ENCODE data around the gene SORBS2.

GRCh38 chr4:185587427-185588161, 224.4 kb downstream of the SORBS2 start:
- TF ChIP-seq, protein P1, sequence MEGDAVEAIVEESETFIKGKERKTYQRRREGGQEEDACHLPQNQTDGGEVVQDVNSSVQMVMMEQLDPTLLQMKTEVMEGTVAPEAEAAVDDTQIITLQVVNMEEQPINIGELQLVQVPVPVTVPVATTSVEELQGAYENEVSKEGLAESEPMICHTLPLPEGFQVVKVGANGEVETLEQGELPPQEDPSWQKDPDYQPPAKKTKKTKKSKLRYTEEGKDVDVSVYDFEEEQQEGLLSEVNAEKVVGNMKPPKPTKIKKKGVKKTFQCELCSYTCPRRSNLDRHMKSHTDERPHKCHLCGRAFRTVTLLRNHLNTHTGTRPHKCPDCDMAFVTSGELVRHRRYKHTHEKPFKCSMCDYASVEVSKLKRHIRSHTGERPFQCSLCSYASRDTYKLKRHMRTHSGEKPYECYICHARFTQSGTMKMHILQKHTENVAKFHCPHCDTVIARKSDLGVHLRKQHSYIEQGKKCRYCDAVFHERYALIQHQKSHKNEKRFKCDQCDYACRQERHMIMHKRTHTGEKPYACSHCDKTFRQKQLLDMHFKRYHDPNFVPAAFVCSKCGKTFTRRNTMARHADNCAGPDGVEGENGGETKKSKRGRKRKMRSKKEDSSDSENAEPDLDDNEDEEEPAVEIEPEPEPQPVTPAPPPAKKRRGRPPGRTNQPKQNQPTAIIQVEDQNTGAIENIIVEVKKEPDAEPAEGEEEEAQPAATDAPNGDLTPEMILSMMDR (IDR thresholded peaks at IDR 0.05; ENCODE audit: extremely low read depth in 1 of 2, insufficient read depth in 1 of 2, low read depth in 1 of 2, low read length in 2 of 2), result no peak
- TF ChIP-seq POLR2A (IDR thresholded peaks at IDR 0.05; ENCODE audit: low read depth, low read length), result no peak
- no peak for TF ChIP-seq POLR2AphosphoS5 (IDR thresholded peaks at IDR 0.05; ENCODE audit: insufficient read depth, low read depth, low read length)
- no peak for TF ChIP-seq EZH2 (IDR thresholded peaks at IDR 0.05; ENCODE audit: borderline replicate concordance, low read depth, low read length, severe bottlenecking)
- TF ChIP-seq, protein P2, sequence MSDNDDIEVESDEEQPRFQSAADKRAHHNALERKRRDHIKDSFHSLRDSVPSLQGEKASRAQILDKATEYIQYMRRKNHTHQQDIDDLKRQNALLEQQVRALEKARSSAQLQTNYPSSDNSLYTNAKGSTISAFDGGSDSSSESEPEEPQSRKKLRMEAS (IDR thresholded peaks at IDR 0.05; ENCODE audit: insufficient read depth, insufficient read length), result no peak
- no peak for TF ChIP-seq FOS (IDR thresholded peaks at IDR 0.05; ENCODE audit: borderline replicate concordance, insufficient read depth, low read length)
- TF ChIP-seq JUN (IDR thresholded peaks at IDR 0.05; ENCODE audit: borderline replicate concordance, insufficient read depth, insufficient read length, low read depth), result no peak
- no peak for TF ChIP-seq GATA2 (IDR thresholded peaks at IDR 0.05; ENCODE audit: insufficient read depth, insufficient read length, low read depth, low read length)

Measured in endothelial cell of umbilical vein (primary cell).